ENCODE results near the gene MMD2. TPM values are rescaled to one million over a fixed set of nuclear protein-coding genes. Genes with fewer than 3 reads are reported as not detected.

MMD2 gene
- total and polyA plus RNA-seq, 2 of the 8 experiments (the other 6 are each of a cell fraction or from before 2014, with no cell fraction given): 0.14 TPM; not detected in 1

DNA sequence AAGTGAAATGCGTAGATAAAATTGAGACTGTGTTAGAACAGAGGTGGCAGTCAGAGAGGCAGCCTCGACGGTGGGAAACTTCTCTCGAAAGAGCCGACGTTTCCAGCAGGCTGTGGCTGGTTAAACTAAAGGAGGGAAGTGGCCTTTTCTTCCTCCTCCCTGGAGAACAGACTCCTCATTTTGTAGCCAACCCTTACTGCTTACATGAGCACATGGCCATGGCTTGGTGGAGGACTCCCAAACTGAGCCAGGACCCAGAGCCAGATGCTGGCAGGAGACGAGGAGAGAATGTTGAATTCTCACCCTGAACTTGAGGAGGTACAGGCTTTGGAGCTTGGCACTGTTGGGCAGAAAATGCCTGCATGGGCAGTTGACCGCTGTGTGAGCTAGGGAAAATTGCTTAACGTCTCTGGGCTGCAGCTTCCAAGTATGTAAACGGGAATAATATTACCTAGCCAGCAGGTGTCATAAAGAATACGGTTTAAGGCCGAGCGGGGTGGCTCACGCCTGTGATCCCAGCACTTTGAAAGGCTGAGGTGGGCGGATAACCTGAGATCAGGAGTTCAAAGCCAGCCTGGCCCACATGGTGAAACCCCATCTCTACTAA lies 24.5 kb downstream of the MMD2 start:
- CTCF ChIA-PET (ENCODE audit: partially characterized antibody): interaction anchor here (0.6 kb wide), 1 partner anchor 103 kb away, joined by 3 read pairs; no protein-coding TSS in a partner anchor
- Histone ChIP-seq H3K9me3 (ENCODE audit: insufficient read depth in 2 of 2, low read depth in 1 of 2, low read length in 1 of 2) (no peaks in the 10 kb centered on the region), H3K14ac (ENCODE audit: insufficient read length) (no peak overlapping the region), H3K4me3 (ENCODE audit: extremely low read depth in 1 of 4, insufficient read depth in 2 of 4, low read depth in 3 of 4, low read length in 4 of 4) (no peak overlapping the region), H3K79me2 (ENCODE audit: control insufficient read depth in 1 of 2, insufficient read depth in 2 of 2, low read length in 2 of 2) (no peaks in the 10 kb centered on the region), H3K23me2 (ENCODE audit: low read depth, low read length) (no peaks in the 10 kb centered on the region), H4K20me1 (replicated peaks in 1 of 2; ENCODE audit: control insufficient read depth in 1 of 2, insufficient read depth in 2 of 2, low read length in 2 of 2) (no peaks in the 10 kb centered on the region), H3K27me3 (replicated peaks in 1 of 4; ENCODE audit: control insufficient read depth in 3 of 4, extremely low read depth in 1 of 4, insufficient read depth in 3 of 4, low read length in 3 of 4) (no peaks in the 10 kb centered on the region), H3K27ac (ENCODE audit: low read depth, low read length) (no peak overlapping the region), H4K8ac (ENCODE audit: extremely low read depth, insufficient read depth, low read length) (no peak overlapping the region), H4K5ac (ENCODE audit: insufficient read length, low read depth, low read length) (no peak overlapping the region), H2BK5ac (ENCODE audit: low read depth, low read length) (no peak overlapping the region), H3K4me1 (replicated peaks in 1 of 4; ENCODE audit: control insufficient read depth in 3 of 4, insufficient read depth in 4 of 4, low read length in 3 of 4) (peaks cover 0 to 6% (median 0%) of the 10 kb centered on the region in 4 experiments; a peak in 1 of 7 replicates), H2BK20ac (ENCODE audit: low read length) (no peak overlapping the region), H3K4me2 (ENCODE audit: insufficient read depth in 1 of 2, low read depth in 2 of 2, low read length in 2 of 2) (no peak overlapping the region), H3K79me1 (ENCODE audit: low read depth, low read length) (no peaks in the 10 kb centered on the region), H3K56ac (replicated peaks; ENCODE audit: insufficient read length, low read depth, low read length) (no peak overlapping the region), H4K91ac (replicated peaks; ENCODE audit: insufficient read length, low read length) (no peak overlapping the region), H3K18ac (ENCODE audit: extremely low read depth, low read length) (no peak overlapping the region), H2BK120ac (replicated peaks; ENCODE audit: low read depth, low read length) (no peak overlapping the region), H2BK15ac (ENCODE audit: low read length) (no peak overlapping the region), H3K9ac (replicated peaks in 1 of 4; ENCODE audit: extremely low read depth in 1 of 4, low read depth in 3 of 4, low read length in 3 of 4) (no peak overlapping the region), H2BK12ac (ENCODE audit: low read depth, low read length) (no peak overlapping the region), H2AFZ (ENCODE audit: low read length) (no peak overlapping the region), H3K23ac (ENCODE audit: insufficient read length) (no peak overlapping the region), H3K4ac (replicated peaks; ENCODE audit: insufficient read length, low read depth, low read length) (no peak overlapping the region), H2AK5ac (ENCODE audit: low read depth, low read length) (no peak overlapping the region), H3K36me3 (ENCODE audit: control insufficient read depth in 2 of 4, insufficient read depth in 4 of 4, low read length in 3 of 4) (no peaks in the 10 kb centered on the region)
- POLR2A ChIA-PET (ENCODE audit: partially characterized antibody): interaction anchor here (0.6 kb wide), 1 partner anchor 15 kb away, joined by 3 read pairs; no protein-coding TSS in a partner anchor
- no peak for FAIRE-seq
- DNase-seq (ENCODE audit: low read depth in 1 of 2, low spot score in 2 of 2): no peak
- TF ChIP-seq KDM1A (IDR thresholded peaks at IDR 0.05; ENCODE audit: borderline replicate concordance, low read length): peak; percentile 41; the same call in 1 of the 2 replicates
- TF ChIP-seq TBP (IDR thresholded peaks at IDR 0.05; ENCODE audit: low read depth, low read length): no peak
- 85% methylated on average over 15 of the region's 15 CpGs; no CpG with 5 or more reads in 1 of the 2 experiments for WGBS, 2 experiments (ENCODE audit: extremely low coverage in 1 of 2, insufficient coverage in 1 of 2, insufficient read length in 1 of 2, insufficient replicate concordance in 2 of 2, low coverage in 1 of 2, low lambda C conversion rate in 2 of 2, missing lambda C conversion rate in 1 of 2)

Data from H1 (cell line).